ENCODE measurements around the gene RRM1. TPM values are rescaled to one million over a fixed set of nuclear protein-coding genes. Genes with fewer than 3 reads are reported as not detected.

RRM1 gene
- polyA plus RNA-seq, 1 experiment, result 57.4 TPM

GRCh38 chr11:4086575-4087353 is 7.8 kb upstream of the RRM1 start:
- no peak for TF ChIP-seq CTCF (IDR thresholded peaks at IDR 0.05; ENCODE audit: low read depth, low read length)
- Histone ChIP-seq H3K27me3 (ENCODE audit: control insufficient read depth, insufficient read depth, low read length) (no peaks in the 10 kb centered on the region), H3K4me3 (ENCODE audit: low read depth, low read length) (no peak overlapping the region), H3K9me3 (ENCODE audit: control insufficient read depth, insufficient read depth, low read length) (no peaks in the 10 kb centered on the region), H3K27ac (ENCODE audit: low read depth, low read length) (no peak overlapping the region)
- ChIA-PET CTCF (interaction anchor here (1.5 to 3.6 kb wide), 2 partner anchors 14 kb away, joined by 6 to 30 read pairs; no protein-coding TSS in a partner anchor), POLR2A (no interaction called here)
- DNase-seq (ENCODE audit: low read depth, low spot score), result no peak

GRCh38 chr11:4087551-4087950 is 7.0 kb upstream of the RRM1 start:
- Histone ChIP-seq H3K9me3 (ENCODE audit: control insufficient read depth, insufficient read depth, low read length) (no peaks in the 10 kb centered on the region), H3K27ac (ENCODE audit: low read depth, low read length) (no peak overlapping the region), H3K27me3 (ENCODE audit: control insufficient read depth, insufficient read depth, low read length) (no peaks in the 10 kb centered on the region), H3K4me3 (ENCODE audit: low read depth, low read length) (no peak overlapping the region)
- DNase-seq (ENCODE audit: low read depth, low spot score), result no peak
- TF ChIP-seq CTCF (IDR thresholded peaks at IDR 0.05; ENCODE audit: low read depth, low read length), result peak; percentile 42; the same call in 1 of the 2 replicates
- POLR2A ChIA-PET, result no interaction called here
- CTCF ChIA-PET, result interaction anchor here (0.6 to 1.5 kb wide), 5 partner anchors 15 to 259 kb away, joined by 3 to 6 read pairs (median 5); partner anchors contain the start of genes RHOG and STIM1

- CTCF ChIA-PET, result no interaction called here
- Histone ChIP-seq H3K27me3 (ENCODE audit: control insufficient read depth, insufficient read depth, low read length) (no peaks in the 10 kb centered on the region), H3K27ac (ENCODE audit: low read depth, low read length) (no peak overlapping the region), H3K4me3 (ENCODE audit: low read depth, low read length) (no peak overlapping the region), H3K9me3 (ENCODE audit: control insufficient read depth, insufficient read depth, low read length) (no peaks in the 10 kb centered on the region)
- TF ChIP-seq CTCF (IDR thresholded peaks at IDR 0.05; ENCODE audit: low read depth, low read length), result no peak
- DNase-seq (ENCODE audit: low read depth, low spot score), result no peak
- POLR2A ChIA-PET, result no interaction called here
Observed at GRCh38 chr11:4090258-4090657, 4.3 kb upstream of the RRM1 start.

- H3K9me3 ChIP-seq (ENCODE audit: control insufficient read depth, insufficient read depth, low read length), result no peaks in the 10 kb centered on the region
- ChIA-PET POLR2A (no interaction called here), CTCF (interaction anchor here (1.5 kb wide), 1 partner anchor 19 kb away, joined by 3 read pairs; no protein-coding TSS in a partner anchor)
- TF ChIP-seq CTCF (IDR thresholded peaks at IDR 0.05; ENCODE audit: low read depth, low read length), result no peak
- H3K27ac ChIP-seq (ENCODE audit: low read depth, low read length), result no peak overlapping the region
- no peak for DNase-seq (ENCODE audit: low read depth, low spot score)
- H3K4me3 ChIP-seq (ENCODE audit: low read depth, low read length), result no peak overlapping the region
- H3K27me3 ChIP-seq (ENCODE audit: control insufficient read depth, insufficient read depth, low read length), result no peaks in the 10 kb centered on the region
Observed at GRCh38 chr11:4092026-4092425, 2.6 kb upstream of the RRM1 start.

Measured in AG04450 (cell line).